Sigmoid colon (tissue), 7 donors: ENCODE data around the gene OPN1SW. TPM values are rescaled to one million over a fixed set of nuclear protein-coding genes. Genes with fewer than 3 reads are reported as not detected.

Experiments used
- DNase-seq: peaks from one replicate; pipeline ENCODE4 v3.0.0-alpha.2; 2019
- H3K27ac ChIP-seq, 4 donors: fragments of 200-600 bp; sonication (generic); one replicate each; pipeline ENCODE4 v1.5.1; 2016 to 2019; ENCODE audit warnings: mild to moderate bottlenecking in 1 of 4
- H3K27me3 ChIP-seq, 3 donors: fragments of 200-600 bp; sonication (generic); one replicate each; pipeline ENCODE4 v1.5.1; 2019; ENCODE audit warnings: mild to moderate bottlenecking in 1 of 3
- H3K36me3 ChIP-seq, 4 donors: fragments of 200-600 bp; sonication (generic); one replicate each; pipeline ENCODE4 v1.5.1; 2016 to 2019
- H3K4me1 ChIP-seq, 4 donors: fragments of 200-600 bp; sonication (generic); one replicate each; pipeline ENCODE4 v1.5.1; 2017 to 2019
- H3K4me3 ChIP-seq, 4 donors: fragments of 200-600 bp; sonication (generic); one replicate each; pipeline ENCODE4 v1.5.1; 2017 to 2019; ENCODE audit warnings: mild to moderate bottlenecking in 2 of 4, moderate library complexity in 1 of 4
- H3K9me3 ChIP-seq, 4 donors: fragments of 200-600 bp in 3 of 4; sonication (generic) in 3 of 4; one replicate each; pipeline versions ENCODE4 v1.5.1 to v1.6.1; 2013 to 2019
- EP300 ChIP-seq, 4 donors: sonication (generic); formaldehyde crosslinking; IDR thresholded peaks; one replicate each; pipeline ENCODE4 v1.6.1; 2017; ENCODE audit warnings: antibody characterized with exemption in 4 of 4
- POLR2A ChIP-seq, 2 donors: fragments of 450-650 bp; IDR thresholded peaks; one replicate each; pipeline ENCODE4 v1.6.1; 2016; ENCODE audit warnings: antibody characterized with exemption in 2 of 2, mild to moderate bottlenecking in 2 of 2, moderate library complexity in 2 of 2
- POLR2AphosphoS5 ChIP-seq, 4 donors: sonication (generic); formaldehyde crosslinking; IDR thresholded peaks; one replicate each; pipeline ENCODE4 v1.6.1; 2017; ENCODE audit warnings: antibody characterized with exemption in 4 of 4
- WGBS, 2 donors: extraction: QIAGEN DNeasy Blood & Tissue Kit; methylation state at CpG; one replicate each; pipeline ENCODE4 v1.1.7; 2013; 5-methylcytosine and 5-hydroxymethylcytosine counted together
- intact Hi-C: fragments of 100-400 bp; cut with DNase I; formaldehyde crosslinking; loops from one replicate; pipeline ENCODE4 v1.15.1; 2023
- polyA plus RNA-seq, 3 donors: library from polyadenylated mRNA; stranded (reverse); fragments of 200-250 nt; gene quantifications; one replicate each; pipeline ENCODE4 v1.2.3, GENCODE V29; 2013
- total RNA-seq, 4 donors: library from RNA; depleted of rRNA; stranded (reverse); fragments of >200 nt; gene quantifications; one replicate each; pipeline ENCODE4 v1.1.0, GENCODE V29; 2016
- TF ChIP-seq, protein P1 (sequence below), 4 experiments: fragments of 450-650 bp in 3 of 4; fragments of 200-600 bp in 1 of 4; IDR thresholded peaks; one replicate each; pipeline ENCODE4 v1.5.1; 2016 to 2019; ENCODE audit warnings: antibody characterized with exemption in 4 of 4, mild to moderate bottlenecking in 3 of 4, moderate library complexity in 2 of 4
- donor health status: healthy with polysubstance abuse.
- donor health status: Bipolar disorder and iron deficiency.
- donor health status: healthy.

OPN1SW gene
- total and polyA plus RNA-seq, 7 donors, result not detected

DNA sequence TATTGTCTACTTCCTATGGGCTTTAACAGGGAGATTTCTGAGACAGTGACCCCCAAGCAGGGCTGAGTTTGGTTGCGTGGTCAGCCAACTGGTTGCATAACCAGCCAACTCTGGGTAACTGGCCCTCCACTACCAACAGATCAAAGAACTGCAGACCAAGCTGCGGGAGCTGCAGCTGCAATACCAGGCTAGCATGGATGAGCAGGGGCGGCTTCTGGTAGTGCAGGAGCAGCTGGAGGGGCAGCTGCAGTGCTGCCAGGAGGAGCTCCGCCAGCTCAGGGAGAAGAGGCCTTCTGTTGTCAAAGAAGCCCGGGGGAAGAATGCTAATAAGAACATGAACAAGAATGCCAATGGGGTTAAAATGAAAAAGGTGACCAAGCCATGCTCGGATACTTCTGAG is 38.9 kb upstream of the OPN1SW start:
- TF ChIP-seq EP300 (IDR thresholded peaks at IDR 0.05), result no peak
- TF ChIP-seq POLR2AphosphoS5 (IDR thresholded peaks at IDR 0.05), result no peak
- TF ChIP-seq, protein P1, sequence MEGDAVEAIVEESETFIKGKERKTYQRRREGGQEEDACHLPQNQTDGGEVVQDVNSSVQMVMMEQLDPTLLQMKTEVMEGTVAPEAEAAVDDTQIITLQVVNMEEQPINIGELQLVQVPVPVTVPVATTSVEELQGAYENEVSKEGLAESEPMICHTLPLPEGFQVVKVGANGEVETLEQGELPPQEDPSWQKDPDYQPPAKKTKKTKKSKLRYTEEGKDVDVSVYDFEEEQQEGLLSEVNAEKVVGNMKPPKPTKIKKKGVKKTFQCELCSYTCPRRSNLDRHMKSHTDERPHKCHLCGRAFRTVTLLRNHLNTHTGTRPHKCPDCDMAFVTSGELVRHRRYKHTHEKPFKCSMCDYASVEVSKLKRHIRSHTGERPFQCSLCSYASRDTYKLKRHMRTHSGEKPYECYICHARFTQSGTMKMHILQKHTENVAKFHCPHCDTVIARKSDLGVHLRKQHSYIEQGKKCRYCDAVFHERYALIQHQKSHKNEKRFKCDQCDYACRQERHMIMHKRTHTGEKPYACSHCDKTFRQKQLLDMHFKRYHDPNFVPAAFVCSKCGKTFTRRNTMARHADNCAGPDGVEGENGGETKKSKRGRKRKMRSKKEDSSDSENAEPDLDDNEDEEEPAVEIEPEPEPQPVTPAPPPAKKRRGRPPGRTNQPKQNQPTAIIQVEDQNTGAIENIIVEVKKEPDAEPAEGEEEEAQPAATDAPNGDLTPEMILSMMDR (IDR thresholded peaks at IDR 0.05), result no peak
- intact Hi-C loops, result no loop called here
- 91 to 94% methylated on average over 6 of the region's 6 CpGs for WGBS, 2 donors
- Histone ChIP-seq H3K36me3 (peaks cover 0 to 14% (median 2%) of the 10 kb centered on the region in 4 donors), H3K27me3 (no peaks in the 10 kb centered on the region), H3K4me1 (peaks cover 0 to 20% (median 16%) of the 10 kb centered on the region in 4 donors), H3K4me3 (no peak overlapping the region), H3K9me3 (no peaks in the 10 kb centered on the region), H3K27ac (no peak overlapping the region)
- DNase-seq, result no peak

DNA sequence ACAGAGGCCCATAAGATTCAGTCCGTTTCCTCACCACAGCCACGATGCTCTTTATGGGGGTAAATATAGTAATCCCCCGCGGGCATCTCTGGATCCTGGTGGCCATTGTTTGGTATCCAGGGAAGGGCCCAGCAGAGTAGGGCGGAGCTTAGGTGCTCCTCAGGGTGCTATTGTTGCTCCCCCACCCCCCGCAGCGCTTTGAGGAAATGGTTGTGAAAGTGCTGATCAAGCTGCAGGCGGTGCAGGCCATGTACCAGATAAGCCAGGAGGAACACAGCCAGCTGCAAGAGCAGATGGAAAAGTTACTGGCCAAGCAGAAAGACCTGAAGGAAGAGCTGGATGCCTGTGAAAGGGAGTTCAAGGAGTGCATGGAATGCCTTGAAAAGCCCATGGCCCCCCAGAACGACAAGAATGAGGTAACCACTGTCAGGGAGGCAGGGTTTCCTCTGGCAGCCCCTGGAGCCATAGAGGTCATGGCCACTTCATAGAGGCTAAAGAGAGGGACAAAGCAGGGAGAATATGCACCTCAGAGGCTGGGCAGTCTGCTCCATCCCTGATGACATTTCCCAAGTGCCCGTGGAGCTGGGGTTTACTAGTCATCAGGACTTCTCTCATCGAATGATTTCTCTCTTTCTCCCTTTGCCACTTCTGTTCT is 37.0 kb upstream of the OPN1SW start:
- Histone ChIP-seq H3K36me3 (peaks cover 0 to 32% (median 2%) of the 10 kb centered on the region in 4 donors), H3K27me3 (no peaks in the 10 kb centered on the region), H3K27ac (no peak overlapping the region), H3K9me3 (no peaks in the 10 kb centered on the region), H3K4me3 (no peak overlapping the region), H3K4me1 (peaks cover 0 to 7% (median 3%) of the 10 kb centered on the region in 4 donors)
- 50 to 61% methylated on average over 11 of the region's 11 CpGs for WGBS, 2 donors
- intact Hi-C loops, result no loop called here
- no peak for TF ChIP-seq POLR2AphosphoS5 (IDR thresholded peaks at IDR 0.05)
- TF ChIP-seq POLR2A (IDR thresholded peaks at IDR 0.05), result no peak
- no peak for TF ChIP-seq EP300 (IDR thresholded peaks at IDR 0.05)
- TF ChIP-seq, protein P1 (IDR thresholded peaks at IDR 0.05), result no peak
- DNase-seq, result no peak

DNA sequence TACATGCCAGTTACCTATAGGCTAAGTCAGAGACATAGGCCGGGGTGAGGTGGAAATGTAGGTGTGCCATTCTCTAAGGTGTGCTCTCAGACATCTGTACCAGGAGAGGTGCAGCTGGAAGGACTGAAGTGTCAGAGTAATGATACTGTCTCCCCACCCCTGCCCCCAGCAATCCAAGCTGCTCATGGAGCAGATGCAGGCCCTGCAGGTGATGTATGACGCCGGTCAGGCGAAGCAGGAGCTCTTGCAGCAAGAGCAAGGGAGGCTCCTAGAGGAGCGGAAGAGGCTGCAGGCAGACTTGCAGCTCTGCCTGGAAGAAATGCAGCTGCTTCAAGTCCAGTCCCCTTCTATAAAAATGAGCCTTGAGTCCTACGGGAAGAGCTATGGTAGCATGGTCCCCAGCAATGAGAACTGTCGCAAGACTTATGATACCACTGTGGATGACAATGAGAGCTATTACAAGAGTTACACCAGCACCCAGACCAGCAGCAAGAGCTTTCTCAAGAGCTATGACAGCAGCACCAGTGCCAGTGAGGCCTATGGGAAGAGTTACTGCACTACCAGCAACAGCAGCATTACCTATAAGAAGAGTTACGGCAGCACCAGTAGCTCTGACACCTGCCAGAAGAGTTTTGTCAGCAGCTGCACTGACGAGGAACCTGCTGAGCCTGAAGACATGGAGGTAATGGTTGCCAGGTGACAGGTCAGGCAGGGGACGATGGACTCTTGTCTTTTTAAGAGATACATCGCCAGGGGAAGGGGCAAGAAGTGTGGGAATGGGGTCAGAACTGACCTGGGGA is 36.2 kb upstream of the OPN1SW start:
- Histone ChIP-seq H3K27me3 (no peaks in the 10 kb centered on the region), H3K4me3 (no peak overlapping the region), H3K4me1 (no peaks in the 10 kb centered on the region), H3K27ac (no peak overlapping the region), H3K36me3 (peaks cover 0 to 39% (median 2%) of the 10 kb centered on the region in 4 donors), H3K9me3 (no peaks in the 10 kb centered on the region)
- intact Hi-C loops, result no loop called here
- TF ChIP-seq, protein P1 (IDR thresholded peaks at IDR 0.05), result no peak
- no peak for TF ChIP-seq EP300 (IDR thresholded peaks at IDR 0.05)
- no peak for TF ChIP-seq POLR2A (IDR thresholded peaks at IDR 0.05)
- no peak for TF ChIP-seq POLR2AphosphoS5 (IDR thresholded peaks at IDR 0.05)
- 90 to 93% methylated on average over 11 of the region's 11 CpGs for WGBS, 2 donors
- DNase-seq, result no peak

DNA sequence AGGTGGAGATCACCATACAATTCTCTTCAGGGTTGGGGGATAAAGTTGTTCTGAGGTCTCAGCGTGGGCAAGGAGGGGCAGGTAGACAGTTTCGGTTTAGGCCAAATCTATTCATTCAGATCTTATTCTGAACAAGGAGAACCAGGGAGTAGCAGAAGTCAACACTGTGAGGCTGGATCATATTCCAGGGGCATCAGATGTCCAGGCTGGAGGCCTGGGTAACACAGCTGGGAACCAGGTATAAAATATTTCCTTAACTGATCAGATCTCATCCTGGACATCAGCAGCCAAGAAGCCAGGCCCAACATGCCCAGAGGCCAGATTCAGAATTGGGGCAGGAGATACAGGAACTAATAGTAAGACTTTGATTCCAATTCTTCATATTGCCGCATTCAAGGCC is 35.4 kb upstream of the OPN1SW start:
- no peak for DNase-seq
- no peak for TF ChIP-seq POLR2A (IDR thresholded peaks at IDR 0.05)
- TF ChIP-seq, protein P1 (IDR thresholded peaks at IDR 0.05), result no peak
- no peak for TF ChIP-seq EP300 (IDR thresholded peaks at IDR 0.05)
- TF ChIP-seq POLR2AphosphoS5 (IDR thresholded peaks at IDR 0.05), result no peak
- Histone ChIP-seq H3K36me3 (peaks cover 0 to 47% (median 6%) of the 10 kb centered on the region in 4 donors), H3K9me3 (no peaks in the 10 kb centered on the region), H3K27ac (no peak overlapping the region), H3K4me3 (no peak overlapping the region), H3K4me1 (no peaks in the 10 kb centered on the region), H3K27me3 (no peaks in the 10 kb centered on the region)
- WGBS, 2 donors, result 93 to 97% methylated on average over 3 of the region's 3 CpGs
- intact Hi-C loops, result no loop called here
